Stimulated activated naive B cell treated with anti-CD40 and anti-IgM and Interleukin-4, amounts not matched to agents 10 μg/mL and 1 μg/mL and 100 μg/mL, for 72 hours (primary cell): Measurements from ENCODE around the gene SP4.

Experiments used
- ATAC-seq, 2 donors: fragments of 150-1000 bp; cut with Tn5 transposase; replicated peaks; 2 replicates each; pipeline ENCODE4 v1.10.0; 2021; ENCODE audit warnings: moderate library complexity in 1 of 2
- DNase-seq: peaks from one replicate; pipeline ENCODE4 v3.0.0; 2021
- H3K27ac Mint-ChIP-seq: one replicate; pipeline ENCODE4 v1.8.0; 2022; ENCODE audit warnings: mild to moderate bottlenecking, mixed read lengths
- H3K27me3 Mint-ChIP-seq, 2 donors: one replicate each; pipeline ENCODE4 v1.8.0; 2022; ENCODE audit warnings: mixed read lengths in 2 of 2
- H3K36me3 Mint-ChIP-seq, 2 donors: one replicate each; pipeline ENCODE4 v1.8.0; 2022; ENCODE audit warnings: mixed read lengths in 2 of 2, mild to moderate bottlenecking in 1 of 2
- H3K4me1 Mint-ChIP-seq, 2 donors: one replicate each; pipeline ENCODE4 v1.8.0; 2022; ENCODE audit warnings: mixed read lengths in 2 of 2, mild to moderate bottlenecking in 1 of 2
- H3K4me3 Mint-ChIP-seq, 2 donors: one replicate each; pipeline ENCODE4 v1.8.0; 2022; ENCODE audit warnings: mild to moderate bottlenecking in 2 of 2, mixed read lengths in 2 of 2, moderate library complexity in 1 of 2
- H3K9me3 Mint-ChIP-seq, 2 donors: one replicate each; pipeline ENCODE4 v1.8.0; 2022; ENCODE audit warnings: mixed read lengths in 2 of 2, mild to moderate bottlenecking in 1 of 2

The SP4 gene

DNA sequence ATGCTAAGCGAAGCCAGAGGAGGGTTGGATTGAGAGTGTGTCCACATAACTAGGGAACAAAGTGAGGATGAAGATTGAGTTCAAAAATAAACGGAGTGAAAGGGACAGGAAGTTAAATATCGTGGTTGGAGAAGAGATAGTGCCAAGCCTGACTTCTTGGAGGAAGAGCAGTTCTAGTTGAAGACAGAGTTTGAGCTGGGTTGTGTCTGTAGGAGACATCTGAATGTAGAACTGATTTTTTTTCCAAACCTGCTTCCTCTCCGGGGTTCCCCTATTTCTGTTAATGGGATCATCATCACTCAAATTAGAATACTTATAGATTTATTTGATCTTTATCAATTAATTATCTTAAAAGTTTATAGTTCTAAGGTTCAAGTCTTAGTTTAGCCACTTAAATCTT, 35.6 kb downstream of the SP4 start:
- Mint-ChIP-seq H3K27ac (no peak overlapping the region), H3K9me3 (peaks cover 4 to 6% of the 10 kb centered on the region in 2 donors), H3K4me3 (no peak overlapping the region), H3K27me3 (no peaks in the 10 kb centered on the region), H3K36me3 (peaks cover 22 to 28% of the 10 kb centered on the region in 2 donors), H3K4me1 (peaks cover 12 to 35% of the 10 kb centered on the region in 2 donors)
- DNase-seq (no peak), ATAC-seq (no peak)

DNA sequence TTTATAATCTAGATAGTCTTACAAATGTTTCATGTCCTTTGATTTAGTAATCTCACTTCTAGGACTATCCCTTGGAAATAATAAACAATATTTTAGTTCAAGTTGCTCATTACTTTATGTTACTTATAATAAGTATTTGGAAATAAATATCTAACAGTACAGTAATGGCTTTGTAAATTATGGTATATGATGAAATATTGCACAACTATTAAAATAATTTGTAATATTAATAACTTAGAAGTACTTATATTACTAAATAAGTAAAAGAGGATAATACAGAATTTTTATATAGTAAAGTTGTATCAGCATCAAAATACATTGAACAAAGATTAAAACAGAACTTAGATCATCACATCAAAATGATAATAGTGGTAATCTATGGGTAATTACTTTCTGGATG, 41.1 kb downstream of the SP4 start:
- ATAC-seq, result no peak
- H3K27ac Mint-ChIP-seq, result no peak overlapping the region
- no peaks in the 10 kb centered on the region for H3K27me3 Mint-ChIP-seq
- H3K4me3 Mint-ChIP-seq, result no peak overlapping the region
- peaks cover 8 to 18% of the 10 kb centered on the region in 2 donors for H3K36me3 Mint-ChIP-seq
- H3K4me1 Mint-ChIP-seq, result peaks cover 22 to 33% of the 10 kb centered on the region in 2 donors
- H3K9me3 Mint-ChIP-seq, result no peaks in the 10 kb centered on the region
- no peak for DNase-seq

DNA sequence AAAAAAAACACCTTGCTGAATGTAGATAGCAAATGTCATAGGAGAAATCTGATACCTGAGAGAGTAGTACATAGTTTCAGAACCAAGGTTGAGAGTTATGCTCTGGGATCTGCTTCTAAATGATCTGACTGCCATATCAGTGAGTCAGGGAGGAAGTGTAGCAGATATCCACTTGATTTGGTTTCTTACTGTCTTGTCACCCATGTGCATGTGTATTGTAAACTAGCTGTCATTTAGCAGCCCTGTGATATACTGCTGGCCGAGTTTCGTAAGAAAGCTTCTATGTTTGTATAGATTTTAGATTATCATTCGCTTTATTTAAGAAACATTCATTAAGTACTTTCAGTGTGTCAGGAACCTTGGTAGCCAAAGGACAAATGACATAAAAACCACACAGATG, 42.0 kb downstream of the SP4 start:
- Mint-ChIP-seq H3K4me1 (peaks cover 22 to 34% of the 10 kb centered on the region in 2 donors), H3K27ac (no peak overlapping the region)

DNA sequence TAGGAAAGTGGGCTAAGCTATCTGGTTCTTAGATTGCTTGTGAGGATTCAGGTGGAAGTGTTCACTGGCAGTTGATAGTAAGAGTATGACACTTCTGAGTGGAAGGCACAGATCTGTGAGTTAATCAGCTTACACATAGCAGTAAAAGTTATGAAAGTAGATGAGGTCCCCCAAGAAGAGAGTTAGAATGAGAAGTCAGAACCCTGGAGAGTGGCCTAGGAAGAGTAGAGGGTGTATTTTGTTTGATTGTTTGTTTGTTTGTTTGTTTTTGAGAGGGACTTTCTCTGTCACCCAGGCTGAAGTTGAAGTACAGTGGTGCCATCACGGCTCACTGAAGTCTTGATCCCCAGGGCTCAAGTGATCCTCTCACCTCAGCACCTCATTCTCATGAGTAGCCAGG, 44.1 kb downstream of the SP4 start:
- DNase-seq, result no peak
- Mint-ChIP-seq H3K27ac (no peak overlapping the region), H3K4me1 (peaks cover 20 to 22% of the 10 kb centered on the region in 2 donors), H3K4me3 (no peak overlapping the region), H3K27me3 (no peaks in the 10 kb centered on the region), H3K9me3 (no peaks in the 10 kb centered on the region), H3K36me3 (peaks cover 6 to 18% of the 10 kb centered on the region in 2 donors)
- ATAC-seq, result no peak

More for the DNA sequence above, 42.0 kb downstream of the SP4 start:
- peaks cover 8 to 18% of the 10 kb centered on the region in 2 donors for H3K36me3 Mint-ChIP-seq
- no peak for ATAC-seq
- no peaks in the 10 kb centered on the region for H3K27me3 Mint-ChIP-seq
- no peak for DNase-seq
- H3K9me3 Mint-ChIP-seq, result no peaks in the 10 kb centered on the region
- no peak overlapping the region for H3K4me3 Mint-ChIP-seq

DNA sequence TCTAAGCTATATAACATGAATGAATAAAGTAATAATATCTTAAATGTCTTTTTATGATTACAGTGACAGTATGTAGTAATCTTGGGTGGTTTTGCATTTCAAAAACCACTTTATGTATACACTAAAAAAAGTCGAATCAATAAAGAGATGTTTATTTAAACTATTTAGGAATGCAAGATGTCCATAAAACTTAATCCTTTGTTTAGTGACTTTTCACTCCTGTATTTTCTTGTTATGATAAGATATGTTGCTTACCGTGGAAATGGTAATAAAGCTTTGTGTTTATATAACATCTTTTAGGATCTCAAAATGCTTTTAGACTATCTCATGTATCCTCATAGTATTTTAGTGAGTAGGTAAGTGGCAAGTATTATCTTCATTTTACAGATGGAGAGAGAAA, 48.5 kb downstream of the SP4 start:
- H3K36me3 Mint-ChIP-seq, result peaks cover 14 to 37% of the 10 kb centered on the region in 2 donors

DNA sequence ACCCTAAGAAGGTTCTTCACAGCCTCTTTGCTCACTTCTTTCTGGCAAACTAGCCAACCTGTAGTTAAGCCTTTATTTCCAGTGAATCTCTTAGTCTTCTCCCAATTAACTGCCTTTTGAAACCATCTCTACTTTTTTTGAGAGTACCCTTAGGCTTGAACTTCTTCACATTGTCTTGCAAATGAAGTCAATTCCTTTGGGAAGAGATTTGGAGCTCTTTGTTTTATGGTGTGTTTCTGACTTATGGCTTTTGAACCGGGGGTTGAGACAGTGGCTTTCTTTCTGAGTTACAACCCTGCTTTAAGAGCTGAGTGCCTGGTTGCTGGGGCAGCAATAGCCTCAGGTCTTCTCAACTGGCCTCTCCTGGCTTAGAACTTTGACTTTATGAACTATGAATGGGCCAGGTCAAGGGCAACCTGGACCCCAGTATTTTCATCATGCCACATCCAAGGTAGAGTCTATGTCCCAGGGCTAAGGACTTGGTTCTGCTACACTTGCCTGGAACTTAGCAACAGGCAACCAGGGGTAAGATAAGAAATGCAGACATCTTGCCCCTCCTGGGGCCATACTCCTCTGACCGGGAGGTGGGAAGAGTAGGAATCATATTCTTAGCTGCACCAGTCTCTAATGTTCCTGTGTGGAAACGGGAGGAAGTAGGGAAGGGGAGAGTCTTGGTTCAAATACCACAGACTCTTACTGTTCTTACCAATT, 53.0 kb downstream of the SP4 start:
- Mint-ChIP-seq H3K4me3 (no peak overlapping the region), H3K27me3 (no peaks in the 10 kb centered on the region), H3K27ac (no peak overlapping the region), H3K36me3 (peaks cover 19 to 27% of the 10 kb centered on the region in 2 donors), H3K4me1 (peaks cover 3 to 12% of the 10 kb centered on the region in 2 donors), H3K9me3 (no peaks in the 10 kb centered on the region)
- ATAC-seq, result no peak
- no peak for DNase-seq

More for the DNA sequence above, 48.5 kb downstream of the SP4 start:
- Mint-ChIP-seq H3K4me3 (no peak overlapping the region), H3K27ac (no peak overlapping the region), H3K9me3 (no peaks in the 10 kb centered on the region), H3K4me1 (peaks cover 18 to 34% of the 10 kb centered on the region in 2 donors), H3K27me3 (no peaks in the 10 kb centered on the region)
- no peak for DNase-seq
- no peak for ATAC-seq

DNA sequence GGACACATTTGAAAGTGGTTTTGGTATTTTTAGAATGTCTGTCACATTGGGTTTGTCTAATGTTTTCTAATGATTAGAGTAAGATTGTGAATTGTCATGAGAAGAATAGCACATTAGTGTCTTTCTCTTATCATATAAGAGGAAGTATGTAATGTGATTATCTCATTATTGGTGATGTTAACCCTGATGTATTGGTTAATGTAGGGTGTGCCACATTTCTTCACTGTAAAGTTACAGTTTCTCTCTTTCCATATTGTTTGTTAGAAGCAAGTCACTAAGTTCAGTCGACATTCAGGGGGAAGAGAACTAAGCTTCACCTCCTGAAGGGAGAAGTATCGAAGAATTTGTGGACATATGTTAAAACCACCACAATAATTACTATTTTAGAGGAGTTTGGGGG, 58.6 kb downstream of the SP4 start:
- ATAC-seq, result no peak
- Mint-ChIP-seq H3K4me3 (no peak overlapping the region), H3K36me3 (peaks cover 31 to 36% of the 10 kb centered on the region in 2 donors), H3K4me1 (peaks cover 4 to 7% of the 10 kb centered on the region in 2 donors), H3K9me3 (peaks cover 2 to 6% of the 10 kb centered on the region in 2 donors), H3K27me3 (no peaks in the 10 kb centered on the region), H3K27ac (no peak overlapping the region)
- DNase-seq, result no peak

DNA sequence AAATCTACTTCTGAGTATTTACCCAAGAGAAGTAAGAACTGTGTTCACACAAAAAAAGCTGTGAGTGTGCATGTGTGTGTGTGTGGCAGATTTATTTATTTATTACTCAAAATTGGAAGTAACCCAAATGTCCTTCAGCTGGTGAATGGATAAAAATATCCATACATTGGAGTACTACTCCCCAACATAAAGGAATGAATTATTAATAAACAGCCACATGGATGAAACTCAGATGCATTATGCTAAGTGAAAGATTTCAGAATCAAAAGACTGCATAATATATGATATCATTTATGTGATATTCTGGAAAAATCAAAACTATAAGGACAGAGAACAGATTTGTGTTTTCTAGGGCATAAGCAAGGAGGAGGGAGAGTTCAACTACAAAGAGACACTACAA, 67.8 kb downstream of the SP4 start:
- no peak for DNase-seq
- Mint-ChIP-seq H3K36me3 (peaks cover 22 to 67% of the 10 kb centered on the region in 2 donors), H3K27me3 (no peaks in the 10 kb centered on the region), H3K4me3 (no peak overlapping the region), H3K9me3 (peaks cover 6% of the 10 kb centered on the region in 2 donors), H3K4me1 (peaks cover 0 to 2% of the 10 kb centered on the region in 2 donors), H3K27ac (no peak overlapping the region)
- ATAC-seq, result no peak

DNA sequence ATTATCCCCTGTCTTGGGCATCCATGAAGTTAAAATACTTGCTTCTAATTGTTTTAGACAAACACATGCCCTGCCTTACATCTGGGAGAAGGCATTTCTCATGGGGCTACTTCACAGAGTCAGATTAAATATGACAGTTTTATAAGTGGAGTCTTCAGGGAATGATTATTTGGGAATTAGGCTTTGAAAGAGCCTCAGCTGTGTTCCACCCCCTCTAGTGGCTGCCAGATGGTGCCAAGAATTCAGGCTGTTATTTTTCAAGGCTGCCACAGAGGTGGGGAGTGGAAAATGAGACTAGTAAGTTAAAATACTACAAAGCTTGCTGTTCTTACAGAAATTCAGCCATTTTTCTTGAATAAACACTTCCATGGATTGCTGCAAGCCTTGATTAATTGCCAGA, 69.2 kb downstream of the SP4 start:
- no peak overlapping the region for H3K27ac Mint-ChIP-seq
- DNase-seq, result no peak
- peaks cover 20 to 64% of the 10 kb centered on the region in 2 donors for H3K36me3 Mint-ChIP-seq

DNA sequence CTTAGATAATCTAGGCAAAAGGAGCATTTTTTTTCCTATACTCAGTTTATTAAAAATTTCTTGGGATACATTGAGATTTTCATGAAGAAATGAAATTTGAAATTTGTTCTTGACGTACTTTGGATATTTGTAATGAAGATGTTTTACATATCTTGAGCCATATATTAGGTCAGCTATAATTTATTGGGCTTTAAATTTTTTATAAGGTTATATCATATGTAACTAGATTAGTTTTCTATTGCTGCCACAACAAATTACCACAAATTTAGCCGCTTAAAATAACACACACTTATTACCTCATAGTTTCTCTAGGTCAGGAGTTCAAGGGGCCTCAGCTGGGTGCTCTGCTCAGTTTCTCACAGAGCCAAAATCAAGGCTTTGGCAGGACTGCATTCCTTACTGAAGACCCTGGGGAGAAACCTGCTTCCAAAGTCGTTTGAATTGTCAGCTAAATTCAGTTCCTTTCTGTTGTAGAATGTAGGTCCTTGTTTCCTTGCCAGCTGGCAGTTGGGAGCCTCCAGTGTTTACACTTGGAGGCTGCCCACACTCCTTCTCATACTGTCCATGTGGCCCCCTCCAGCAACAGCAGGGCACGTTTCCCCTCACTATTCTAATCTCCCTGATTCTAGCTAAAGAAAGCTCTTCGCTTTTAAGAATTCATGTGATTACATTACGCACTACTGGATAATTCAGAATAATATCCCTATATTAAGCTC, 72.4 kb downstream of the SP4 start:
- ATAC-seq, result no peak
- H3K27ac Mint-ChIP-seq, result no peak overlapping the region
- no peak for DNase-seq
- H3K36me3 Mint-ChIP-seq, result peaks cover 20 to 64% of the 10 kb centered on the region in 2 donors
- H3K4me1 Mint-ChIP-seq, result peaks cover 0 to 2% of the 10 kb centered on the region in 2 donors
- no peaks in the 10 kb centered on the region for H3K27me3 Mint-ChIP-seq
- no peak overlapping the region for H3K4me3 Mint-ChIP-seq
- peaks cover 0 to 1% of the 10 kb centered on the region in 2 donors for H3K9me3 Mint-ChIP-seq

More for the DNA sequence above, 69.2 kb downstream of the SP4 start:
- peaks cover 0 to 2% of the 10 kb centered on the region in 2 donors for H3K4me1 Mint-ChIP-seq
- no peak for ATAC-seq
- no peak overlapping the region for H3K4me3 Mint-ChIP-seq
- peaks cover 0 to 4% of the 10 kb centered on the region in 2 donors for H3K9me3 Mint-ChIP-seq
- H3K27me3 Mint-ChIP-seq, result no peaks in the 10 kb centered on the region

DNA sequence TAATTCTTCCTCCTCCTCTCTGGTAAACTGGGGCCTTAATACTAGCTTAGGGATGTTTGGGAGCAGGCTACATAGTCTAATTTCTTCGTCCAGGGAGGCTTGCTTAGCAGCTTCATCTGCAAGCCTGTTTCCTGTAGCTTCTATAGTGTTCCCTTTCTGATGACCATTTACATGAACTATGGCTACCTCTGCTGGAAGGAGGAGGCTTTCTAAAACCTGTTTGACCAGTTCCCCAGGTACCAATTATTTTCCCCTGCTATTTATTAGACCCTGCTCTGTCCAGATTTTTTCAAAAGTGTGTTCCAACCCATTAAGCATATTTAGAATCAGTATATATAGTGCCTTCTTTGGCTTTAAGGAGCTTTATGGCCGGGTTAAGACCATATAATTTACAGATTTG, 76.1 kb downstream of the SP4 start:
- no peak for DNase-seq
- no peaks in the 10 kb centered on the region for H3K27me3 Mint-ChIP-seq
- H3K4me1 Mint-ChIP-seq, result peaks cover 0 to 2% of the 10 kb centered on the region in 2 donors
- H3K4me3 Mint-ChIP-seq, result no peak overlapping the region
- ATAC-seq, result no peak
- no peak overlapping the region for H3K27ac Mint-ChIP-seq
- peaks cover 39 to 71% of the 10 kb centered on the region in 2 donors for H3K36me3 Mint-ChIP-seq
- peaks cover 0 to 7% of the 10 kb centered on the region in 2 donors for H3K9me3 Mint-ChIP-seq

DNA sequence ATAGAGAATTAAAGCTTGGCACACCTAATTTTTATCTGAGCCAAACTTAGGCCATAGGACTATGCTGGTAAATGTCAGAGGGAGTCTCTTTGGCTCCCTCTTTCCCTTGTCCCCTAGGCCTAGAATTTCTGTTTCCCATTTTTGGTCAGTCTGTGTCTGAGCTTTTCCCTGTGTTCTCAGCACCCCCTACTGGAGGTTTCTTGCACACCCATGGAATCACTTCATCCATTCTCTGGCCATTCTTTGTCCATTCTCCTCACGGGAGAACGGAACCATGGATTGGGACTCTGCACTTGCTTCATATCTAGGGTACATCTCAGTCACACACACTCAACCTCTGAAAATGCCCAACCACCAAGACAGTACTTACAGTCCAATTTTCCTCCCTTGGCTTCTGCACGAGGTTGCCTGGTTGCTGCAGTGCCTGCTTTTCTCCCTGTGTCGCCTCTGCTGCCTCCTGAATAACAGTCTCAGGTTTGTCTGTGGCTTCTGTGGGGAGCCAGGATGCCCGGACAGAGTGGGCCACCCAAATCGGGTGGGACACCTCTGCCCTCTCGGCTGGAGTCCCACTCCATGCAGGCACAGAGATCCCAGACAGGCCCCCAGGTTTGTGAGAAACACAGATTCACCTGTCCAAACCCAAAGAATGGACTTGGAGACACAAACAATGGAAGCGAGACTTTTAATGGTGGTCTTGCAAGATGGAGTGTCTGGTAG, 79.9 kb downstream of the SP4 start:
- H3K36me3 Mint-ChIP-seq, result peaks cover 37 to 63% of the 10 kb centered on the region in 2 donors
- no peaks in the 10 kb centered on the region for H3K27me3 Mint-ChIP-seq
- H3K4me3 Mint-ChIP-seq, result no peak overlapping the region
- ATAC-seq, result no peak
- peaks cover 0 to 7% of the 10 kb centered on the region in 2 donors for H3K9me3 Mint-ChIP-seq
- no peak for DNase-seq
- no peak overlapping the region for H3K27ac Mint-ChIP-seq
- no peaks in the 10 kb centered on the region for H3K4me1 Mint-ChIP-seq

DNA sequence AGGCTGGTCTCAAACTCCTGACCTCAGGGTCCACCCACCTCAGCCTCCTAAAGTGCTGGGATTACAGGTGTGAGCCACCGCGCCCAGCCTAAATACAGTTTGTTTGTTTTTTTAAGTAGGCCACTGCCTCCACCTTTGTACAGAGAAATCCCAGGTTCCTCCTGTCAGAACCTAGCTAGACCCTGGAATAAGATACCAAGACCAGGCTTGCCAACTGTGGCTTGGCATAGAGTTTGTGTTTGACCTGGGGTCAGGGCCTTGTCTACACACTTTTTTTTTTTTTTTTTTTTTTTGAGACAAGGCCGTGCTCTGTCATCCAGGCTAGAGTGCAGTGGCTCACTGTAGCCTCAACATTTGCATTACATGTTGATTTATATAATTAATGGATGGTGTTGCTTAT, 80.7 kb downstream of the SP4 start:
- H3K9me3 Mint-ChIP-seq, result peaks cover 0 to 7% of the 10 kb centered on the region in 2 donors
- no peaks in the 10 kb centered on the region for H3K27me3 Mint-ChIP-seq
- no peak overlapping the region for H3K27ac Mint-ChIP-seq
- H3K4me3 Mint-ChIP-seq, result no peak overlapping the region
- peaks cover 35 to 57% of the 10 kb centered on the region in 2 donors for H3K36me3 Mint-ChIP-seq
- ATAC-seq (no peak), DNase-seq (no peak)
- no peaks in the 10 kb centered on the region for H3K4me1 Mint-ChIP-seq

DNA sequence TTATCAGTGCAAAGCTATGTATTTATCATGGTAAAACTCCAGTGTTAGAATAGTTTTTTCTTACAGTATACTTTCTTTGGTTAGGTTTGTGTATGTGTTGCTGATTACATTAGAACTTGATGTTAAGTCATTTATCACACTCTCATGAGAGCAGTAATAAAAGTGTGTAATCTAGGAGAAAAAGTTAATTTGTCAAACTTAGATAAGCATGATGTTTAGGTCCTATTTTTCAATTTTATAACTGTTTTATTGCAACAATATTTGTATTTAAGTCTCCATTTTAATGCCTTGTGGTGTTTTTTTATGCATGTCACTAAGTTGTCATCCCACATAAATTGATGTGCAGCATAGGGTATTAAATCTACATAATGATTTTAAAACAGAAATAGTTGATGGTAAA, 86.2 kb downstream of the SP4 start:
- ATAC-seq (no peak), DNase-seq (no peak)
- Mint-ChIP-seq H3K4me3 (no peak overlapping the region), H3K36me3 (peaks cover 6 to 15% of the 10 kb centered on the region in 2 donors), H3K4me1 (no peaks in the 10 kb centered on the region), H3K27me3 (no peaks in the 10 kb centered on the region), H3K27ac (no peak overlapping the region), H3K9me3 (no peaks in the 10 kb centered on the region)
